GM12864 (cell line): Measurements from ENCODE around the gene NBPF1.
A peak's percentile ranks its signal among the peaks of the same experiment; 100 is the strongest.
"Not testable (repeated sequence)": the region's sequence is repeated elsewhere in the genome, so short reads cannot be mapped to it uniquely, and the experiment has no call there.

Experiments used
- DNase-seq: peaks from one replicate; pipeline ENCODE4 v3.0.0-alpha.2; 2011; ENCODE audit warnings: low read depth
- H3K4me3 ChIP-seq: 2 replicates; pipeline ENCODE4 v1.5.1; 2011; ENCODE audit warnings: mild to moderate bottlenecking, low read depth, low read length, control low read depth

Gene NBPF1

DNA sequence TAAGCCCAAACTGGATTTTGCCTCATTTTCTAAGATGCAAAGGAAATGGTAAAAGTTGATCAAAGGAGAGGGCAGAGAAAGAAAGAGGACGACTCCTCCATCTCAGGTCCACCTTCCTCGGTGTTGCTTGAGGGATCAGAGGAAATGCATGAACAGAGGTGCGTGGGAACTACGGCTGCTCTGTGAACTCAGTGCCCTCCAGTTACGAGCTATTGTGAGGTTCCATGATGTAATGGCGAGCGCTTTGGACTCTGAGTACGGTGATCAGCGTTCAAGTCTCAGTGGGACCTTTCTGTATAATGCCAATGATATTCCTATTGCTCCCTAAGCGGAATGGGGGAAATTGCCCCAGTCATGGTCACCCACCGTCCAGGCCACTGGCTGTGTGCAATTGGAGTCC is 60.1 kb downstream of the NBPF1 start:
- not testable (repeated sequence) for DNase-seq, H3K4me3 ChIP-seq

DNA sequence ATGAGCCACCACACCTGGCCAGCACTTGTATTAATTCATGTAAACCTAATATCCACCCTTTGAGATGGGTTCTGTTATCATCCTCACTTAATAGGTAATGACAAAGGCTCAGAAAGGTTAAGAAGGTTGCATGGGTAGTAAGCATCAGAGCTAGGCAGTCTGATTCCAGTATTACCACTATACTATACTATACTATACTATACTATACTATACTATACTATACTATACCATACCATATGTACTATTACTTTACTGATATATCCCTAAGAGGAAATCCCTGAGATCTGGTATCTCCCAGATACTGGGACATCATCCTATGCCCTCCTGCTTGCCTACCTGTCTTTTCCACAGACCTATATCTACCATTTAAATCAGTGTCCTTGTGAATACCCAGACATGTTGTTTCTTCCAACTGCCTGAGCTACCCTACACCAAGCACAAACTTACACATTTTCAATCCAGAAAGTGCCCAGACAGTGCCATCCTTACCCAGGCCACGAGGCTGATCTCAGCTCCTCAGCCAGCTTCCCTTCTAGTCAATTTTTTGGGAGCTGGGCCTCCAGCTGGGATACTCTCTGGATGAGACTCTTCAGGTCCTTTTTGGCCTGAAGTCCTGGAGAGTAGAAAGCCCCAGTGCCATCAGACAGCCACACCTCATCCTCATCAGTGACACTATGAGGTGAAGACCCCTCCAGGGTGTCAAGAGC is 63.0 kb downstream of the NBPF1 start:
- not testable (repeated sequence) for H3K4me3 ChIP-seq, DNase-seq

DNA sequence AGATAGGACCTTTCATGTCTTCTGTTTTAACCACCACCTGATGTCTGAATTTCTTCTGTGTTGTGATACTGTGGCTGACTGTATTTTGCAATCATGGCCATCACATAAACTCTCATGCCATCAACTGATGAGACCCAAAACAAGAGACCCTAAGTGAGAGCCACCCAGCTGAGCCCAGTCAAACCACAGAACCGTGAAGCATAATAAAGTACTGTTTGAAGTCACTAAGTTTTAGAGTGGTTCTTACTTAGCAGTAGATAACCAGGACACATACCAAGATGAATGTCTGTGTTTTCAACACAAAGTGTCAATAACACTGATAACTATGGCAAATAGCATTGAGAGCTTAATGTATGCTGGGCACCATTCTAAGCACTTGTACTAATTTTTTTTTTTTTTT is 63.8 kb downstream of the NBPF1 start:
- not testable (repeated sequence) for DNase-seq, H3K4me3 ChIP-seq

DNA sequence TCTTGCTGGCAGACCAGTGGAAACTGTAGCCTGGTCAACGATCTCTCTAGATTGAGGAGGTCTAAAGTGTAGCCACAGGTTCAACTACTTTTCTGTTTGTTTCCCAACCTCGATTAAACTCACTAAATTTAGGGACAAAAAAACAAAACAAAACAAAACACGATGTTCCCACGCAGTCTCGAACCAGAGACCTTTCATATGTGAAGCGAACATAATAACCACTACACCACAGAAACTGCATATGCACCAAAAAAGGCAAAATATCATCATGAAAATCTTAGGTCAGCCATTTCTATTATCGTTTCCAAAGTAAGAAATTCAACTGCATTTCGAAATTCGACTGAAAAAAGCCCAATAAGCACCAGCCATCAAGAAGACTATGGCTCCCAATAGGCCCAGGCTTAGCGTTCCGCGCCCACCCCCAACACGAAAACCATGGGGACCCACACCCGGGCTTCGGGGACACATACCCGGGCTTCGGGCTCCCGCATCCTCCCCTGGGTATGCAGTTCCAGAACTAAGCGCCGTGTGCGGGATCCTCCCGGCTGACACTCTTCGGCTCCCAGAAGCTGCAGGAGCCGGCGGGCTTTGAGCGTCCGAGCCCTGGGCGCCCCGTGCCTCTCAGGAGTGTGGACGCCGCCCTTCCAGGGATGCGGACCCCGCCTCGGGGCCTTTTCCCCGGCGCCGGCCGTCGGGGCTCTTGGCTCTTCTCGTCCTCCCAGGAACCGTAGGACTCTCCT is 65.7 kb downstream of the NBPF1 start:
- H3K4me3 ChIP-seq, DNase-seq: not testable (repeated sequence)

DNA sequence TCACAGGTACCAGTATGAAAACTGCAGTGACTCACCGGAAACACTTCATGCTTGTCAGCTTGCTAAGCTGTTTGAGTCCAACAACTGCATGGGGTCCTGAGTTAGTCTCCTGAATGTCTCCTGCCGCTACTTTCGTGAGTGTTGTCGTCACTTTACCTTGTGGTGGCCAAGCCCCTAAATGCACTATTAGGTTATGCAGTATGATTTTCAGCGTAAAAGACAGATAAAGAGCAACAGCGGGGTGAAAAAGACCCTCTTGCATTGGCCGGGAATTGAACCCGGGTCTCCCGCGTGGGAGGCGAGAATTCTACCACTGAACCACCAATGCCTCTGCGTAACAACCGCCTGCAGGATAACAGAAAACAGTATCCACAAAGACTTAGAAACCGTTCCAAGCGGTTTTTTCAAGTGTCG is 67.7 kb downstream of the NBPF1 start:
- not testable (repeated sequence) for H3K4me3 ChIP-seq, DNase-seq

DNA sequence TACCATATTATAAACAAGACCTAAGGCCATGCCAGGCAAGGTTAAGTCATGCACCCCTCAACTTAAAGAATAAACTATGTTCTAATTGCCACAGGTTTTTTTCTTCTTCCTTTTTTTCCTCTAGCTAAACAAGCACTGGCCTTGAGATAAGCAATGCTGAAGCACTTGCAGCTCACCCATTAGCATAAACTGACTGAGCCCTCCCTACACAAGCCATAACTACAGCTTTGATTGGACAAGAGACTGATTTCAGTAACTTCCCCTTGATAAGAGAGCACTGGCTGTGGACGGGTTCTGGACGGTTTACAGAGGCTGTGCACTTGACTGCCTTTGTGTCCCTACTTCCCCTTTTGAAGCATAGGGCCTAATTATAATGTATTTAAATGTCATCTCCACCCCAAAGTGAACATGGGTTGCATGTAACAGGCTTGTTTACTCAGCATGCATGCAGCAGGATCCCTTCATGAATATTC is 72.9 kb downstream of the NBPF1 start:
- not testable (repeated sequence) for H3K4me3 ChIP-seq, DNase-seq

DNA sequence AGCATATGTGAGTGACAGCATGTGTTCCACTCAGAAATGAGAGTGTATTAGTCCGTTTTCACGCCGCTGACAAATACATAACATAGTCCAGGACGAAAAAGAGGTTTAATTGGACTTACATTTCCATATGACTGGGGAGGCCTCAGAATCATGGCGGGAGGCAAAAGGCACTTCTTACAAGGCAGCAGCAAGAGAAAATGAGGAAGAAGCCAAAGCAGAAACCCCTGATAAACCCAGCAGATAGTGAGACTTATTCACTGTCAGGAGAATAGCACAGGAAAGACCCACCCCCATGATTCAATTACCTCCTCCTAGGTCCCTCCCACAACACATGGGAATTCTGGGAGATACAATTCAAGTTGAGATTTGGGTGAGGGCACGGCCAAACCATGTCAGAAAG is 75.8 kb downstream of the NBPF1 start:
- not testable (repeated sequence) for H3K4me3 ChIP-seq, DNase-seq

DNA sequence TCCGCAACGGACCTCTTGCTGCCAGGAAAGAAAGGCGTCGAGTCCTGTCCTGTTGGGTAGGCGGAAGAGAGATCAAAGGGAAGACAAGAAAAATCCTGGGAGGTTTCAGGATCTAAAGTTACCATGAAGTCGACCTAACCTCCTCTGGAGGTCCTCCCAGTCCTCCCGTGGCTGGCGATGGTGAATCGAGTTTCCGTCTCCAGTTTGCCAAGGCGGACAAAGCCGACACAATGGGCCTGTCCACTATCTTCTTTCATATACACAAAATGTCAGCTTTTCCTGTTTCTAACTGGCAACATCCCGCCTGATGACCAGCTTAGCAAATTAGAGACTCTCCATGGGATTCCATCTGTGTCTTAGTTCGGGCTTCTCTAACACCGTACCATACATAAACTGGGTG is 76.6 kb downstream of the NBPF1 start:
- DNase-seq, H3K4me3 ChIP-seq: not testable (repeated sequence)

DNA sequence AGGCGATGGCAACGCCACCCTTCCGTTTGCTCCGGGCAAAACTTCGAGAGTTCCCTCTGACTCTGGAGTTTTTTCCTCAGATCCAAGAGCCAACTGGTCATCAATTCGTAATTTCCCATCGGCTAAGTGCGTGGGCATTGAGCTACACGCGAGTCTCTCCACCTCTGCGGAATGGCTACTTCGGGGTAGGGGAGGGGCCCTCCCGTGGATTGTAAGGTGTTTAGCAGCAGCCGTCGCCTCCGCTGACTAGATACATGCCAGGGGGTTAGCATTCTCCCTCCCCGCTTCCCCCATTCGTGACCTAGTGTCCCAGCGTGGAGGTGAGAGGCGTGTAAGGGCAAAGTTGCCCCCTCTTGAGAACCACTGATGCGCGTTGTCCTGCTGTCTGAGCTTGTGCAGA is 77.5 kb downstream of the NBPF1 start:
- H3K4me3 ChIP-seq, result not testable (repeated sequence)

DNA sequence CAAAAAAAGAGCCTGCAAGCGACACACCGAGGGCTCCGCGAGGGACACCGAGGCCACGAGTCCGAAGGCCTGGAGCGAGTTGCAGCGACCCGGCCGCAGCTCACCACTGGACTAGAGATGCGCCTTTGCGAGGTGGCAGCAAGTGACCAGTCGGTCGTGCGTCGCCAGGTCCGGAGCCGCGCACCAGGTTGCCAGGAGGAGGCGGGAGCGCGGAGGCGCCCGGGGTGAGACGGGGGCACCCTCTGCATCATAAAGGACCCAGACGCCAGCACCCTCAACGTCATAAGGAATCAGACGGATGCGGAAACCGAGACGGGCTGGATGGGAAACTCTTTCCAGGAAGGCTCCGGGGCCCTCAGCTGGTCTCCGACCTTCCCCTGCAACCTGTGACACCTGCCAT is 77.9 kb downstream of the NBPF1 start:
- DNase-seq, H3K4me3 ChIP-seq: not testable (repeated sequence)

More for the DNA sequence above, 77.5 kb downstream of the NBPF1 start:
- not testable (repeated sequence) for DNase-seq

DNA sequence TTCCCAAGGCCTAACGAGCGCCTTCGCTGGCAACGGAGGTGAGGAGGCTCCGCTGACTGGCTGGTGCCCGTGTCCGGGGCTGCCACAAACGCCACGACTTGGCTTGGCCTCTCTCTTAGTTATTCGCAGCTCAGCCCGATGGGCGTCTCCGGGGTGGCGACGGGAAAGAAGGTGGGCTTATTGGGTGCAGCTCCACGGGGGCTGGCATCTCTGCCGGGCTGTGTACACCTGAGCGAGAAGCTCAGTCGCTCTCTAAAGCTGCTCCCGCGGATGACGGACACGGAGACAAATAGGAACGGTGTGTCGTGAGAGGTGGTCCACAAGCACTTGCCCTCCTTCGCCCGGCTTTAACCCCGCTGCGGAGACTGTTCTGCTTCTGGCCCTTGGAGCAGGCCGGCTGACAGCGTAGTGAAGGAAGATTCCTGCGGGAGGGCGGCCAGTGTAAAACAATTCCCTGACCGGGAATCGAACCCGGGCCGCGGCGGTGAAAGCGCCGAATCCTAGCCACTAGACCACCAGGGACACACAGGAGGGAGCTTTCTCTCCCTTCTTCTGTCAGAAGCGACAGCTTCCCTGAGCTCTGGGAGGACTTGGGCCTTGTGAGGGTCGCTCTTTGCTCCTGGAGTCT is 78.4 kb downstream of the NBPF1 start:
- peak; percentile 12 for DNase-seq
- not testable (repeated sequence) for H3K4me3 ChIP-seq

DNA sequence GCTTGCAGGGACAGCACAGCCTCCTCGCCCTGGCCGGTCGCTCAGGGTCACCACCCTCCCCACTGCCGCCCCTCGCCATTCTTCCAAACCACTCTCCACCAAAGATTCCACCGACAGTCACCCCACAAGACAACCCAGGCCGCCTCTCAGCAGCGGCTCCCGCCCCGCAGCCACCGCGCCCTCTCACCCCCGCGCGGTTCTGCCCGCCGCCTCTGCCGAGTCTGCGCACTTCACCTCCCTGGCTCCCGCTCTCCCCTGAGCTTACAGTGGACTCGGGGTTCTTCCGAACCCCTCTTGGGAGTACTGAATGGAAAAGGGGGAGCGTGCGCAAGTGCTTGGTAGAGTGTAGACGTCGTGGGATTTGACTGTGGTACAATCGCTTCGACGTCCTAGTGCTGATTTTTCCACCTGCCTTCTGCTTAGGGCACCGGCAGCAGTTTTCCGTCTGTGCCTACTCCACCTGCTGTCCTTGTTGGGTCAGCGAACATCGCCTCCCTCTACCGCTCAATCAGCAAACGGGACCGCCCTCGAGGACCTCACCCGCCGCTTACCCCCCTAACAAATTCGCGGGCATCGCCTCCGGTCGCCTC is 79.0 kb downstream of the NBPF1 start:
- not testable (repeated sequence) for DNase-seq, H3K4me3 ChIP-seq

DNA sequence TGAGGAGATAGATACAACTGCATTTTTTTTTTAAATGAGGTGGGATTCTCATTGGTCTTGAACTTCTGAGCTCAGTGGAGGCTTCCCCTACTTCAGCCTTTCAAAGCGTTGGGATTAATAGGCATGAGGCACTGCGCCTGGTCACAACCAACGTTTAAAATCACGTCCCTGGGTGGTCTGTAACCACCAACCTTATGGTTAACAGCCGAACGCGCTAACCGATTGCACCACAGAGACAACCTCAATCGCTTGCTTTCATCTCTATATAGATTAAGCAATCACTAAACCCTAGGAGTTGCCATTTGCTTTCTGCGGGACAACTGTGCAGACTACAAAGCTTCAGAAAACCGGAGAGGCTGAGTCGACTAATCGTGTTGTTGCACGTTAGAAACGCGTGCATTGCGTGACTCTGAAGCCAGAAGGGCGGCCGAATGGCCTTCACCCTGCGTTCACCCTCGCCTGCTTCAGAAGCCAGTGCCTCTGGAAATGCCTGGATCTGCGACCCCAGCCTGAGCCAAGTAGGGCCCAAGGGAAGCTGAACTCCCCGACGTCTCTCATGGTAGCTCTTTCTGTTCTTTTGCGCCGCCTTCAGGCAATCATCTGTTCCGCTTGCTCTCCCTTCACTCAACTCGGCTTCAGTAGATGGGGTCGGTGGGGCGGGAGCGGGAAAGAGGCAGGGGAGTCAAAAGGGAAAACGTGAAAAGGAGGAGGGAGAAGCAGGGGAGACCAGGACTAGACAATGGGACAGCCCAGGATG is 81.0 kb downstream of the NBPF1 start:
- H3K4me3 ChIP-seq, DNase-seq: not testable (repeated sequence)

DNA sequence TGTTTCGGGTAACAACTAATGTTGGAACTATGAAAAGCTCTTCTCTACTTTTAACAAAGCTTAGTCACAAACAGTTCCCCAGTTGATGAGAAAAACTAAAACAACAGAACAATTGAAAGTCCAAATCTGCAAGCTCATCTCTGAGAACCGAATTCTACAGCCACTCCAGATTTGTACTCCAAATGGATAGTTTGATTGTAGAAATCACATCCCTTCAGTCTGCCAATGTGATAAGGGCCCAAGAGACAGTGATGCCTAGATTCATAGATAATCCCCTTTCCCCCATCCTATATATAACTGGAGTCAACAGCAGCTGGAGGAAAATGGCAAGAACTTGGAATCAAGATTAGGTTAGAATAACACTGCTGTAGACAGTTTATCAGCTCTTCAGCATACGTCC is 85.0 kb downstream of the NBPF1 start:
- H3K4me3 ChIP-seq, DNase-seq: not testable (repeated sequence)

DNA sequence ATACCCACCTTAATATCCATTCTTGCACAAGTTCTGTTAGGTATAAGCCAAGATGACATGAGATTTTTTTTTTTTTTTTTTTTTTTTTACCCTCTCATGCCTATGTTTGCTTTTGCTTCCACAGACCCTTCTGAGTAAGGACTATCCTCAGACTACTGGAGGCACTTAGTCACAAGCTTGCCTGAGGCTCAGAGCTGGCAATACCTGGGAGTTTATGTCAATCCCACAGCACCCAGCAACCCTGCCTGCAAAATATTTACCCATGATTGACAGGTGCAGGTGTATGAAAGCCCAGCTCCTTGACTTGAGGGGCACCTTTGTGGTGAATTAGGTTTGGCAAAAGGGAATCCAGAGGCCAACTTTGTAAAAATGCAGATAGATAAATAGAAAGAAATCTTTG is 87.6 kb downstream of the NBPF1 start:
- DNase-seq, H3K4me3 ChIP-seq: not testable (repeated sequence)

DNA sequence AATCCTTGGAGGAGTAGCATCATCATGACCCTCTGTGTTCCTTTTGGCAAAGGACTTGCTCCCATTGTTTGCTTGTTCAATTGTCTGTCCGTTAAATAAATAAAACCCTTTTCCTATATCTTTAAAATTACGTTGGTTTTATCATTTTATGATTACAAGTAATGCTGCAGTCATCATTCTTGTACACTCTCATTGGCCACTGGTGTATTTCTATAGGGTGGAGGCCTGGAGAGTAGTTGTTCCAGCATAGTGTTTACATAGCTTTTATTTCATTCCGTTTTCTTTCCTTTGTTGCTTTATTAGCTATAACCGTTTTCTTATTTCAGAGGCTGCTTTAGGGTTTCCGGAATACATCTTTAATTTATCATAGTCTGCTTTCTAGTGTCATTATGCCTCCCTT is 91.7 kb downstream of the NBPF1 start:
- not testable (repeated sequence) for H3K4me3 ChIP-seq, DNase-seq
